ENCODE data around the gene KRTAP10-9.
"Not testable (repeated sequence)": the region's sequence is repeated elsewhere in the genome, so short reads cannot be mapped to it uniquely, and the experiment has no call there.

Gene KRTAP10-9

DNA sequence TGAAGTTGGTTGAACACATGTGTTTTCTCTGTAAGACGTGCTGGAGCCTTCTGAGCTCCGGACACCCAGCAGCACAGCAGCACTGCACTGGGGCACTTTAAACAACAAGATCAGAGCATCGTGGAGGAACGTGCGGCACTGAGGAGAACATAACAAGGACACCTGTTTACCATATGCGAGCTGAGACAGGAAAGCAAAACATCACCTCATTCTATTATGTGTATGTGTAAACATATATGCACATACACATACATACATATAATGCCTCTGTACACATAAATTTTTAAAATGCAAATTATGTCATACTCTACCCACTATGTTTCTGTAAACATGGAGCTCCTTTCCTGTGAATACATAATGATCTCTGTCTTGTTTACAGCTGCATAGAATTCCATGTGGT, 31.4 kb upstream of the KRTAP10-9 start:
- no peak for DNase-seq (ENCODE audit: low read depth)

DNA sequence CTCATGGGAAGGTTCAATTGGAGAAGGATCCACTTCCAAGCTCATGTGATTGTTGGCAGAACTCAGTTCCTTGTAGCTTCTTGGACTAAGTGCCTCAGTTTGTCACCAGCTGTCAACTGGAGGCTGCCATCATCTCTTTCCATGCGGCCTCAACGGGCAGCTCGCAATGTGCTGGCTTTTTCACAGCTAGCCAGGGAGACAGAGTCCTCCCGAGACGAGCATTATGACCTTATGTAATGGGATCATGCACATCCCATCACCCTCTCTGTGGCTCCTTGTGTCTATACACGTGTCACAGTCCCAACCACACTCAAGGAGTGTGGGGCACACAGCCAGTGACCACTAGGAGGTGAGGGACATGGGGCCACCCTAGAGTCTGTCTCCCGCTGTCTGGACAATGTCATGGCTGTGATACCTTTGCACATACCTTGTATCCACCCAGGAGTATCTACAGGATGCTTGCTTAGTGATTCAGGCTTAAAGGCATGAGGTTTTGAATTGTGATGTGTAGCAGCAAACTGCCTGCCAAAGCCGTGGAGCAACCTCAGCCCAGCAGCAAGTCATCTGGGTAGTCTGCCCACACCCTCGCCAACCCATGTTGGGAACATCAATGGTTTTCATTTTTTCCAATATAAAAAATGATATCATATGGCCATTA, 30.7 kb upstream of the KRTAP10-9 start:
- DNase-seq (ENCODE audit: low read depth): no peak

DNA sequence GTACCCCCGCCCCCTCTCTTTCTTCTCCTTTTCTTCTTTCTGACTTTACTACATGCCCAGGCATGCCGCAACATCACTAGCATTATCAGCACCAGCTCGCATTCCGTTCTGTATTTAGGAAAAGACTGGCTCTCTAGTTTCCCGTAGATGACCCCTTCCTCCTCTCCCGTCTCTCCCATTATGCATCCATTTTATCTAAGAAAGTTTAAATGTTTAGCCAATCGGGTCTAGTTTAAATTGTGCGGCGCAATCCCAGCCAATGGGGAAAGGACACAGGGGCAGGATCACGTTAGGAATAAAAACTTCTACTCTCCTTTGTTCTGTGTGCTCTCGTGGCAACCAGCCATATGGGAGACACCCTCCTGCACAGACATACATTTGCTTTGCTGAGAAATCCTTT, 28.8 kb upstream of the KRTAP10-9 start:
- no peak for DNase-seq (ENCODE audit: low read depth)

DNA sequence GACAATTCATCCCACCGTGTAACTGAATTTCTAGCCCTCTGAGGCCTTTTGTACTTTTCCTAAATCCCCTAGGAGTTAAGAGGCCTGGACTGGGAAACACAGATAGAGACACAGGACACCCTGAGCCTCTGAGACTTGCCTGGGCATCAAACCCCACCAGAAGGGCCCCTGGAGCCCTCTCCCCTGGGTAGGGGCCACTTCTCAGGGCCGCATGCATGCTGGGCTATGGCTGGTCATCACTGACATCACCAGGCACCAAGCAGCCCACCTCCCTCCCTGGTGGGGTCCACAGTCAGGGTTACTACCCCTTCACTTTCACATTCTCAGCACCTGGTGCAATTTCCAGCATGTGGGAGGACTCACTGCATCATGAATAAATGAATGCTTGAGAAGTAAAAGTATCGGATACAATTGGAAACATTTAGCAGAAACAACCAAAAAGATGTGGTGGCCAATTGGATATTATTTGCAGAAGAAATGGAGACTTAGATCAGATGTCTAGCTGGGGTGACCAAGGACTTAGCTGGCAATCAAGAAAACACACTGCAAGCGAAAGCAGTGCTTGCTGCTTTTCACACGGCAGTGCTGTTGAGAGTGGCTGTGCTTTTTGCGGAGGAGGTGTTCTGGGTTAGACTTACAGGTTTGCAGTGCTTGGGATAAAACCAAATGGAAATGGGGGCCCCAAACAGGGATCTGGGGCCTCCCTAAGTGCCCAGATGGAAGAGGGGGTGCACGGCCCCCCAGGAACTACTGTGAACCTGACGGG, 27.4 kb upstream of the KRTAP10-9 start:
- DNase-seq (ENCODE audit: low read depth): no peak

DNA sequence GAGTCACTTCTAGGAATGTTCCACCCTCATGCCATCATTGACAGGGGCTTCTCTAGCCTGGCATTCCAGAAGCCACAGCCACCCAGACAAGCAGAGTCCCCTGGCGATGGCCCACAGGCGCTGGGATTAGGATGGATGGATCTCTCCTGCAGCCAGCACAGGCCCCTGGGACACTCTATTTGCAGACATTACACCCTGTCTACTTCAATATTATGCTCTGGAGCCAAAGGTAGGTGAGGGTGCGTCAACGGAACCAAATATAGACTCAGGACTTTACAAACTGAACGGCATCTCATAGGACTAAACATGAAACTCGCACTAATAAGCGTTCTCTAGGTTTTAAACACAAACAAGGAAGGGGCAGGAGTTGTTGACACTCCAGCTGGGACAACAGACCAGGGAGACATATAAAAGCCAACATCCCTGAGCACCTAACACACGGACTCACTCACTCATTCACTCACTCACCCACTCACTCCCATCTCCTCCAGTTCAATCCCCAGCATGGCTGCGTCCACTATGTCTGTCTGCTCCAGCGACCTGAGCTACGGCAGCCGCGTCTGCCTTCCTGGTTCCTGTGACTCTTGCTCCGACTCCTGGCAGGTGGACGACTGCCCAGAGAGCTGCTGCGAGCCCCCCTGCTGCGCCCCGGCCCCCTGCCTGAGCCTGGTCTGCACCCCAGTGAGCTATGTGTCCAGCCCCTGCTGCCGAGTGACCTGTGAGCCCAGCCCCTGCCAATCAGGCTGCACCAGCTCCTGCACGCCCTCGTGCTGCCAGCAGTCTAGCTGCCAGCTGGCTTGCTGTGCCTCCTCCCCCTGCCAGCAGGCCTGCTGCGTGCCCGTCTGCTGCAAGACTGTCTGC, 26.5 kb upstream of the KRTAP10-9 start, which contains the start of gene KRTAP10-7:
Gene KRTAP10-7, plus strand, starts transcription at position 480 of the 861 bp plus-strand sequence. Its CDS starts 25 bp downstream, at position 505.
- DNase-seq (ENCODE audit: low read depth): not testable (repeated sequence)

DNA sequence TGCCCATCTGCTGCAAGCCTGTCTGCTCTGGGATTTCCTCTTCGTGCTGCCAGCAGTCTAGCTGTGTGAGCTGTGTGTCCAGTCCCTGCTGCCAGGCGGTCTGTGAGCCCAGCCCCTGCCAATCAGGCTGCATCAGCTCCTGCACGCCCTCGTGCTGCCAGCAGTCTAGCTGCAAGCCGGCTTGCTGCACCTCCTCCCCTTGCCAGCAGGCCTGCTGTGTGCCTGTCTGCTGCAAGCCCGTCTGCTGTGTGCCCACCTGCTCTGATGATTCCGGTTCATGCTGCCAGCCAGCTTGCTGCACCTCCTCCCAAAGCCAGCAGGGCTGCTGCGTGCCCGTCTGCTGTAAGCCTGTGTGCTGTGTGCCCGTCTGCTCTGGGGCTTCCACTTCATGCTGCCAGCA, 25.8 kb upstream of the KRTAP10-9 start:
- DNase-seq (ENCODE audit: low read depth): not testable (repeated sequence)

DNA sequence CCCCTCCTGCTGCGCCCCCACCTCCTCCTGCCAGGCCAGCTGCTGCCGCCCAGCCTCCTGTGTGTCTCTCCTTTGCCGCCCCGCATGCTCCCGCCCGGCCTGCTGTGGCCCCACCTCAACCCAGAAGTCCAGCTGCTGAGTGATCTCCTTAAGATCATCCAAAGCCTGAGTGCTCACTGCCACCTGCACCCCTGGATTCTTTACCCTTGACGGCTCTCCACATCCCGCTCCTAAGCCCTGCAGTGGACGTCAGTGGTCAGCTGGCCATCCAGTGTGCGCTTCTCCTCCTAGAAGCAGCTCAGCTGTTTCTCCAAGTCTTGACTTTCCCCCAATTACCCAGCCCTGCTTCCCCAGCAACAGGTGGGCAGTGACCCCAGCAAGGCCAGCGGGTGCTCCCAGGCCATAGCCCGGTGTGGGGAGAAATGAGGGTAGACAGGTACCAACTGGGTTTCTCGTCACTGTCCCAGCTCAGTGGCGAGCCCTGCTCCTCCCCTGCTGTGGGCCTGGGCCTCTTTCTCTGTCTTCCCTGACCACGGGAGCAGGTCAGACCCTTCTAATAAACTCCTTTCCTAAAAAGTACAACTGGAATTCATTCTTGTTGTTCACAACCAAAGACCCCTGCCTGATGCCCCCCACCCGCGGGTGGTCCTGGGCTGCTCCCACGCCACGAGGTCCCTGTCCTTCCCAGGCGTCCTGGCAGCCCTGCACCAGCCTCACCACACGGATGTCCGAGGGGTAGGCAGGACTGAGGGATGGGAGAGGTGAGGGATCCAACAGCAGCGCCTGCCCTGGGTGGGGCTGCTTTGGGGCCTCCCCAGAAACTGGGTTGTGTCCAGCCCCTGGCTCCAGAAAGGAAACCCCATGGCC, 25.1 kb upstream of the KRTAP10-9 start:
- DNase-seq (ENCODE audit: low read depth): no peak

DNA sequence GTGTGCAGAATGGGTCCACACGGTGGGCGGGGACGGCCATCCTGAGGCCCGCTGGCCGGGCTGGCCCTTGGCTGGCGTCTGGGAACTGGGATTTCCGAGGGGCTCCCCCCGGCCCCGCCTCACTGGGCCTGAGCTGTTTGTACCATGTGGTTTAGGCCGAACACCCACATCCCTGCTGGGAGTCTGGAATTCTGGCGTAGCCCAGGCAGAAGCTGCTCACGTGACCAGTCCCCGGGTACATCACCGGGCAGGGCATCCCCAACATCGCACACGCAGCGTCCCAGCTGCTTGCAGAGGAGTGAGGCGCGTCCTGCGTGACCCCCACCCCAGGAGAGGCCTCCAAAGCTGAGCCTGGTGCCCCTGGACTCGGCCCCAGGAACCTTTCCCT, 24.4 kb upstream of the KRTAP10-9 start:
- no peak for DNase-seq (ENCODE audit: low read depth)

DNA sequence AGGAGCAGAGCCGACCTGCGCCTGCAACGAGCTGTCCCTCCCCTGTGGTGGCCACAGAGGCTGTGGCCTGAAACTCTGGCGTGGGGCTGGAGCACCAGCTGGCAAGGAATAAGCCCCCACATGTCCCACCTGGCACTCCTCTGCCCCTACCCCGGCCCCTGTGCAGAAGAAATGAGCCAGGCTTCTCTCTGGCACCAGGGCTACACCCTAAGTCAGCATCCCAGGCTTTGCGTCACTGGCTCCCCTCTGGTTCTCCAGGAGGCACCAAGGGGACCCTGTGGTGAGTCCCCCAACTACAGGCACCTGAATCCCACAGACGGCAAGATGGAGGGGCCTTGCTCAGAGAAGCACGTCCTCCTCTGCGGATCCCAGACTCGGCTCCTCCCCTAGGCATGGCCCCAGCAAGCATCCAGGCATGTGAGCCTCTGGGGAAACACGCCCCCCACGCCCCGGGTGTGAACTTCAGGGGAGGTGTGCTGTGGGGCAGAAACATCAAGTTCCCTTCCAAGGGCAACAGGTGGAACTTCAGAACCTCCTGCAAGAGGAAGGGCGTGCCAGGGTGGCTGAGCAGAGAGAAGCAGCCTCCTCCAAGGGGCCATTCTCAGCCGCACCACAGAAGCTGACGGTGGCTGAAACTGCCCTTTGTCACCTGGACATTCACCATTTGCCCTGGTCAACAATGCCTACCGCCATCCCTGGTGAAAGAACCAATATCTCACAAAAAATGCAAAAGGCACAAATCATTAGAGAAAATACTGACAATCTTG, 23.6 kb upstream of the KRTAP10-9 start:
- no peak for DNase-seq (ENCODE audit: low read depth)

DNA sequence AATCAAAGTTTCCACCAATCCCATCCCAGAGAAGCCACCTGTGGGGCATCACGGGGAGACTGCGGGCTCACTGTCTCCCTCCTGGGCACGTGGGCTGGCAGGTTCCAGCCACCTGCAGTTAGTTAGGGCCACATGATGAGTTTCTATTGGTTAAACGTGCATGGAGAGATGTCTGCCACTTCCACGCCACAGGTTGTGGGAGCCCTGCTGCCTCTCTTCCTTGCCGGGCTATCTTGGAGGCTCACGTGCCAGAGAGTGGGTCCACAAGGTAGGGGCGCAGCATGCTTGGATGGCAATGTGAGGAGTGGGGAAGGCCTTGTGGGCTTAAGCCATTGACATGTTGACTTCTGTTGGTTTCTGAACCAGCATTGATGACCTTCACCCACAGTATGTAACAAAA, 23.0 kb upstream of the KRTAP10-9 start:
- DNase-seq (ENCODE audit: low read depth): no peak

DNA sequence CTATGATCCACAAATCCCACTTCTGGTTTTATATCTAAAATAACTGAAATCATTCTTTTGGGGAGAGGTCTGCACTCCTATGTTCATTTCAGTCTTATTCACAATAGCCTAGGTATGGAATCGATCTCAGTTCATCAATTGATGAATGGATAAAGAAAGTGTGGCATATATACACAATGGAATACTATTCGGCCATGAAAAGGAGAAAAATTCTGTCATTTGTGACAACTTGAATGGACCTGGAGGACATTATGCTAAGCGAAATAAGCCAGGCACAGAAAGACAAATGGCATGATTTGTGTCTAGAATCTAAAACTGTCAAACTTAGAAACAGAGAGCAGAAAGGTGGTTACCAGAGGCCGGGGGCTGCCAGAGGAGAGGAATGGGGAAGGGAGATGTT, 20.4 kb upstream of the KRTAP10-9 start:
- DNase-seq (ENCODE audit: low read depth): no peak

DNA sequence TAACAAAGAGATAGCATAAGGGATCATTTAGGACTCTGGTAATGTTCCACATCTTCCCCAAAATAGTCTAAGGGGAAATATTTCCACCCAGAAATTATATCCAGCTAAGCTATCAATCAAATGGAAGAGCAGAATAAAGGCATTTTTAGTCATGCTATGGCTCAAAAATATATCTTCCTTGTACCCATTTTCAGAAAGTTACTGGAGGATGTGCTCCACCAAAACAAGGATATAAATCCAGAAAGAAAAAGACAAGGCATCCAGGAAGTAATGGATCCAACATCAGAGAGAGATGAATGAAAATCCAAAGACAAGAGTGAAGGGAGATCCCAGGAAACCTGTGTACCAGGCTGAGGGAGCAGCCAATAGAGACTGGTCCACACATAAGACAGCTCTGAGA, 17.7 kb upstream of the KRTAP10-9 start:
- DNase-seq (ENCODE audit: low read depth): no peak

DNA sequence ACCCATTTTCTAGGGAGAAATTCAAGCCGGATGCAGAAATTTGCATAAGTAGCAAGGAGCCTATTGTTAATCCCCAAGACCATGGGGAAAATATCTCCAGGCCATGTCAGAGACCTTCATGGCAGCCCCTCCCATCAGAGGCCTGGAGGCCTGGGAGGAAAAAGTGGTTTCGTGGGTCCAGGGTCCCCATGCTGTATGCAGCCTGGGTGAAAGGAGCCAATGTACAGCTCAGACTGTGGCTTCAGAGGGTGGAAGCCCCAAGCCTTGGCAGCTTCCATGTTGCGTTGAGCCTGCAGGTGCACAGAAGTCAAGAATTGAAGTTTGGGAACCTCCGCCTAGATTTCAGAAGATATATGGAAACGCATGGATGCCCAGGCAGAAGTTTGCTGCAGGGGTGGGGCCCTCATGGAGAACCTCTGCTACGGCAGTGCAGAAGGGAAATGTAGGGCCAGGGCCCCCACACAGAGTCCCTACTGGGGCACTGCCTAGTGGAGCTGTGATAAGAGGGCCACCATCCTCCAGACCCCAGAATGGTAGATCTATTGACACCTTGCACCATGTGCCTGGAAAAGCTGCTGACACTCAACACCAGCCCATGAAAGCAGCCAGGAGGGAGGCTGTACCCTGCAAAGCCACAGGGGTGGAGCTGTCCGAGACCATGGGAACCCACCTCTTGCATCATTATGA, 16.6 kb upstream of the KRTAP10-9 start:
- not testable (repeated sequence) for DNase-seq (ENCODE audit: low read depth)

DNA sequence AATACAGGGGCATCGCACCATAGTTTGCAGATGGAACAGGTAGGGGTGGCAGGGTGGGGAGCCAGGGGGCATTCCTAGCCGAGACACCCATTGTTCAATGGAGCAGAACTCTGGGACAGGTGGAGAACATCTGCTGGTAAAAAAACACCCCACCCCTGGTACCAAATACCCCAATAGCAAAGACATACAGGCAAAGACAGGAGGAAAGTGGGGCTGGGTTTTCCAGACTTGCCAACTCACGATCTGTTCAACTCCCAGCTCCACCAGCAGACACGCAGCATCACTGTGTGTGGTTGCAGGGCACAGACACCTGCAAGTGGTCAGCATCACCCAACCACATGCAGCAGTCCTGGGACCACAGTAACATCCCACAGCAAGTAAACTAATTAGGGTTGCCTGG, 15.3 kb upstream of the KRTAP10-9 start:
- DNase-seq (ENCODE audit: low read depth): no peak

DNA sequence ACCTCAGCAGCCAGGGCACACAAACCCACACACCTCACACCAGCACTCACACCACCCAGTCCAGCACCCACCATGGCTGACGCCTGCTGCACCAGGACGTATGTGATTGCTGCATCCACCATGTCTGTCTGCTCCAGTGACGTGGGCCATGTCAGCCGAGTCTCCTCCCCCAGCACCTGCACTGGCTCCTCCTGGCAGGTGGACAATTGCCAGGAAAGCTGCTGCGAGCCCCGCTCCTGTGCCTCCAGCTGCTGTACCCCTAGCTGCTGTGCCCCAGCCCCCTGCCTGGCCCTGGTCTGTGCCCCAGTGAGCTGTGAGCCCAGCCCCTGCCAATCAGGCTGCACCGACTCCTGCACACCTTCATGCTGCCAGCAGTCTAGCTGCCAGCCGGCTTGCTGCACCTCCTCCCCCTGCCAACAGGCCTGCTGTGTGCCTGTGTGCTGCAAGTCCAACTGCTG, 14.8 kb upstream of the KRTAP10-9 start, which contains the start of gene KRTAP10-8:
Gene KRTAP10-8, plus strand, starts transcription at position 51 of the 458 bp plus-strand sequence. Its CDS starts 22 bp downstream, at position 73.
- no peak for DNase-seq (ENCODE audit: low read depth)

DNA sequence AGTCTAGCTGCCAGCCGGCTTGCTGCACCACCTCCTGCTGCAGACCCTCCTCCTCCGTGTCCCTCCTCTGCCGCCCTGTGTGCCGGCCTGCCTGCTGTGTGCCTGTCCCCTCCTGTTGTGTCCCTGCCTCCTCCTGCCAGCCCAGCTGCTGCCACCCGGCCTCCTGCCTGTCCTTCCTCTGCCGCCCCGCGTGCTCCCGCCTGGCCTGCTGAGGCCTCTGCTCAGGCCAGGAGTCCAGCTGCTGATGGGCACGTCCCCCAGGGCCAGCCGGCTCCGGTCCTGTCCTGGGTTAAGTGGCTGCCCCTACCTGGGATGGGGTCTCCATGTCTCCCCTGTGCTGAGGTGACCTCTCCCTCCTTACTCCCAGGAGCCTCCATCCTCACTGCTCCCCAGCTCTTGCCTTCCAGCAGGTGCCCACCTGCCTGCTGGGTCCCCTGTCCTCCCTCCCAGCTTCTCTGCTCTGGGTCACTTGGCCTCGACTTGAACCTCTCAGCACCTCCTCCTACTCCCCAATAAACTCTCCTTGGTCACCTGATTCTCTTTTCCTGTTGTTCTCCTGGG, 14.1 kb upstream of the KRTAP10-9 start:
- DNase-seq (ENCODE audit: low read depth): no peak

DNA sequence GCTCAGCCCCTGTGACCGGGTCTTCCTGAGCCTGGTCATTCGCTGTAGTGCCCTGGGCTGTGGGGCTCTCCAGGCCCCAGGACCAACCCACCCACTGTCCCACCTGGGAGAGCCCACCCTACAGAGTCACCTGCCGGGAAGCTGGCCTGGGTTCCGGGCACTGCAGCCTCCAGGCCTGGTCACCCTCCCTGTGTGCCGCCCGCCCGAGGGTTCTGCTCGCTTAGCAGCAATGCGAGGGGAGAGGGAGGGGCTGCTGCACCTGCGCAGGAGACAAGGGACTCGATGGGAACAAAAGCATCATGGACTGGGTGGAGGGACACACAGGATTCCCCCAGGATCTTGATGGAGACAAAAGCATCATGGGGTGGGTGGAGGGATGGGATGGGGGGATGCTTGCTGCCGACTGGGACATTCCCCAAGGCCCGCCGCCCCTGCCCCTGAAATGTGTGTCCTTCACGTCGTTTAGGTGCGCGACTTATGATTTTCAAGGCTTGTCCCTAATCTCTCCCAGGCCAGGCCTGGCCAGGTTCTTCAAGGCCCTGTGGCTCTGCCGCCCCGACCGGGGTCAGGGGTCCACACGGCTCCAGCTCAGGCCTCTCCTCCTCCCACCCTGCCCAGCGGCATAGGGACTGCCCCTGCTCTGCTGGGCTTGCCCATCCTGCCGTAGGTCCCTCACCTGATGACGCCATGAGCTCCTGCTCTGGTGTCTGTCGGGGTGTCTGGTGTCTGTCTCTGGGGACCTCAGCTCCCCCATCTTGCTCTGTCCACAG, 13.3 kb upstream of the KRTAP10-9 start:
- no peak for DNase-seq (ENCODE audit: low read depth)

DNA sequence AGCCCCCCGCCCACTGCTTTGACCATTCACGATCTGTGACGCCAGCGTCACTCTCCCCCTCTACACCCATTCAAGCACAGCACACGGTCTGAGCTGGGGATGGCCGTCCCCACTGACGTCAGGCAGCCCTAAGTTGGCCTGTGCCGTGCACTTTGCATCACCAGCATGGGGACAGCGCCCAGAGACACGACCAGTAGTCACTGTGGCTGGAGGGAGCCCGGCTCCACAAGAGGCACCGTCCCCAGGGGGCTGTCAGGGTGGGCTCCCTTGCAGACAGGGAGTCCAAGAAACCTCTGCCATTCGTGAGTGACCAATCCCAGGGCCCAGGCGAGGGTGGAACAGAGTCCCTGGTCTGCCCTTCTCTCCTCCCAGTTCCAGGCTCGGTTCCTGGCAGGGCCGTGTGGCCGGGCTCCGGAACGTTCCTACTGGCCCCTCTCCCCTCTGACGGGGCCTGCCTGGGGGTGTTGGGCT, 12.7 kb upstream of the KRTAP10-9 start:
- no peak for DNase-seq (ENCODE audit: low read depth)

DNA sequence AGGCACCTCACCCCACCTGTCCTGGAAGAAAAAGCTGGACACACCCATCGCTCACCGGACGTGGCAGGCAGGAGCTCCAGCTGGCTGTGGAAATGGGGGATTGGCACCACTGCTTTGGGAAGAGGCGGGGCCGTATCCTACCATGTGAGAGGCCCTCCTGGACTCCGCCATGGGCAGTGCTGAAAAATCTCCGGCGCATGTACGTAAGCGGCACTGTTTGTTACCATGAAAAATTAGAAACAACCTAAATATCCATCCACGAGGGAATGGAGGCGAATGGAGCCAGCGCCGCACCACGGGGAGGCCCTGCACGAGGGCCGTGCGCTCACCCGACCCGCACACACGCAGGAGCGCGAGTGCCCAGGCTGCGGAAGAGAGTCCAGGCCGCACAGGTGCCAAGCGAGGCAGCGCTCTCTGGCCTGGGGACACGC, 11.9 kb upstream of the KRTAP10-9 start:
- no peak for DNase-seq (ENCODE audit: low read depth)

All from CMK (cell line).